Fibroblast of upper back skin (primary cell): ENCODE data around the gene CD46.
"Not testable (repeated sequence)": the region's sequence is repeated elsewhere in the genome, so short reads cannot be mapped to it uniquely, and the experiment has no call there.

Experiments used
- DNase-seq: peaks from one replicate; pipeline ENCODE4 v3.0.0-alpha.2; 2013

Gene CD46

GRCh38 chr1:207751790-207752455, at the start of gene CD46:
Gene CD46, plus strand, starts transcription at chr1:207752054. Its CDS starts 159 bp downstream, at chr1:207752213.
- DNase-seq, result peak; percentile 88

GRCh38 chr1:207702317-207702716, 49.5 kb upstream of the CD46 start:
- no peak for DNase-seq

- DNase-seq, result no peak
Observed at GRCh38 chr1:207703712-207704111, 48.1 kb upstream of the CD46 start.

GRCh38 chr1:207708004-207708403, 43.9 kb upstream of the CD46 start:
- not testable (repeated sequence) for DNase-seq

GRCh38 chr1:207711285-207711684, 40.6 kb upstream of the CD46 start:
- DNase-seq, result no peak

GRCh38 chr1:207712701-207713100, 39.2 kb upstream of the CD46 start:
- not testable (repeated sequence) for DNase-seq

- no peak for DNase-seq
Observed at GRCh38 chr1:207713529-207713928, 38.3 kb upstream of the CD46 start.

- DNase-seq, result no peak
Observed at GRCh38 chr1:207719234-207719633, 32.6 kb upstream of the CD46 start.

GRCh38 chr1:207728200-207728858, 23.5 kb upstream of the CD46 start:
- not testable (repeated sequence) for DNase-seq

GRCh38 chr1:207737503-207738157, 14.2 kb upstream of the CD46 start:
- not testable (repeated sequence) for DNase-seq

GRCh38 chr1:207738158-207738659, 13.6 kb upstream of the CD46 start:
- not testable (repeated sequence) for DNase-seq

- DNase-seq, result no peak
Observed at GRCh38 chr1:207740207-207740606, 11.6 kb upstream of the CD46 start.

- DNase-seq, result no peak
Observed at GRCh38 chr1:207742850-207743555, 8.9 kb upstream of the CD46 start.

- no peak for DNase-seq
Observed at GRCh38 chr1:207744000-207744534, 7.8 kb upstream of the CD46 start.

GRCh38 chr1:207745285-207745684, 6.6 kb upstream of the CD46 start:
- peak; percentile 62 for DNase-seq

GRCh38 chr1:207745839-207746767, 5.8 kb upstream of the CD46 start:
- DNase-seq, result no peak

GRCh38 chr1:207747627-207748492, 4.0 kb upstream of the CD46 start:
- no peak for DNase-seq

GRCh38 chr1:207748737-207749528, 2.9 kb upstream of the CD46 start:
- no peak for DNase-seq

- no peak for DNase-seq
Observed at GRCh38 chr1:207750631-207751305, 1.1 kb upstream of the CD46 start.
